Measurements from ENCODE around the gene SPINK5.

Gene SPINK5

GRCh38 chr5:148085977-148086705 lies 22.4 kb downstream of the SPINK5 start:
- Histone ChIP-seq H3K79me2 (ENCODE audit: insufficient read depth, low read length) (no peaks in the 10 kb centered on the region), H3K4me1 (ENCODE audit: insufficient read depth, low read length) (no peaks in the 10 kb centered on the region), H3K36me3 (ENCODE audit: insufficient read depth, low read length) (no peaks in the 10 kb centered on the region), H3K27ac (ENCODE audit: low read length) (no peak overlapping the region), H3K4me2 (ENCODE audit: insufficient read depth, low read length) (no peak overlapping the region), H3K9ac (ENCODE audit: low read depth, low read length) (no peak overlapping the region), H3K4me3 (ENCODE audit: low read depth in 1 of 2, low read length in 2 of 2) (no peak overlapping the region), H4K20me1 (ENCODE audit: insufficient read depth, low read length) (no peaks in the 10 kb centered on the region), H2AFZ (ENCODE audit: low read depth, low read length) (no peak overlapping the region), H3K9me3 (ENCODE audit: insufficient read depth, low read length, severe bottlenecking) (no peaks in the 10 kb centered on the region), H3K27me3 (ENCODE audit: insufficient read depth, low read length, poor library complexity) (no peaks in the 10 kb centered on the region)
- TF ChIP-seq EZH2 (IDR thresholded peaks at IDR 0.05; ENCODE audit: borderline replicate concordance, low read depth, low read length, severe bottlenecking) (no peak), CTCF (IDR thresholded peaks at IDR 0.05; ENCODE audit: borderline replicate concordance, extremely low read depth, low read length, poor library complexity, severe bottlenecking) (no peak)
- ATAC-seq (ENCODE audit: insufficient read depth, low read depth) (no peak), DNase-seq (no peak)

- no peaks in the 10 kb centered on the region for H3K36me3 ChIP-seq (ENCODE audit: insufficient read depth, low read length)
- no peak for DNase-seq
- H3K4me1 ChIP-seq (ENCODE audit: insufficient read depth, low read length): no peaks in the 10 kb centered on the region
- no peak overlapping the region for H3K4me2 ChIP-seq (ENCODE audit: insufficient read depth, low read length)
- H3K4me3 ChIP-seq (ENCODE audit: low read depth in 1 of 2, low read length in 2 of 2): no peak overlapping the region
- H3K9me3 ChIP-seq (ENCODE audit: insufficient read depth, low read length, severe bottlenecking): no peaks in the 10 kb centered on the region
- no peak for ATAC-seq (ENCODE audit: insufficient read depth, low read depth)
- H3K9ac ChIP-seq (ENCODE audit: low read depth, low read length): no peak overlapping the region
- H2AFZ ChIP-seq (ENCODE audit: low read depth, low read length): no peak overlapping the region
- no peaks in the 10 kb centered on the region for H3K79me2 ChIP-seq (ENCODE audit: insufficient read depth, low read length)
- H4K20me1 ChIP-seq (ENCODE audit: insufficient read depth, low read length): no peaks in the 10 kb centered on the region
- H3K27me3 ChIP-seq (ENCODE audit: insufficient read depth, low read length, poor library complexity): peaks cover 4% of the 10 kb centered on the region
- no peak overlapping the region for H3K27ac ChIP-seq (ENCODE audit: low read length)
- TF ChIP-seq CTCF (IDR thresholded peaks at IDR 0.05; ENCODE audit: borderline replicate concordance, extremely low read depth, low read length, poor library complexity, severe bottlenecking): no peak
- TF ChIP-seq EZH2 (IDR thresholded peaks at IDR 0.05; ENCODE audit: borderline replicate concordance, low read depth, low read length, severe bottlenecking): no peak
Measured at GRCh38 chr5:148090146-148090772, 26.5 kb downstream of the SPINK5 start.

GRCh38 chr5:148090773-148091250 lies 27.0 kb downstream of the SPINK5 start:
- Histone ChIP-seq H3K4me1 (ENCODE audit: insufficient read depth, low read length) (no peaks in the 10 kb centered on the region), H2AFZ (ENCODE audit: low read depth, low read length) (no peak overlapping the region), H3K27ac (ENCODE audit: low read length) (no peak overlapping the region), H3K36me3 (ENCODE audit: insufficient read depth, low read length) (no peaks in the 10 kb centered on the region), H3K9ac (ENCODE audit: low read depth, low read length) (no peak overlapping the region), H3K79me2 (ENCODE audit: insufficient read depth, low read length) (no peaks in the 10 kb centered on the region), H3K27me3 (ENCODE audit: insufficient read depth, low read length, poor library complexity) (peaks cover 4% of the 10 kb centered on the region), H3K4me2 (ENCODE audit: insufficient read depth, low read length) (no peak overlapping the region), H4K20me1 (ENCODE audit: insufficient read depth, low read length) (no peaks in the 10 kb centered on the region), H3K4me3 (ENCODE audit: low read depth in 1 of 2, low read length in 2 of 2) (no peak overlapping the region), H3K9me3 (ENCODE audit: insufficient read depth, low read length, severe bottlenecking) (no peaks in the 10 kb centered on the region)
- no peak for TF ChIP-seq CTCF (IDR thresholded peaks at IDR 0.05; ENCODE audit: borderline replicate concordance, extremely low read depth, low read length, poor library complexity, severe bottlenecking)
- no peak for TF ChIP-seq EZH2 (IDR thresholded peaks at IDR 0.05; ENCODE audit: borderline replicate concordance, low read depth, low read length, severe bottlenecking)
- ATAC-seq (ENCODE audit: insufficient read depth, low read depth) (no peak), DNase-seq (no peak)

All from DND-41 (cell line).